GM18498 (cell line): ENCODE results near the gene ESYT2.
"Not testable (repeated sequence)": the region's sequence is repeated elsewhere in the genome, so short reads cannot be mapped to it uniquely, and the experiment has no call there.

Experiments used
- ATAC-seq: cut with Tn5 transposase; IDR thresholded peaks from one replicate; pipeline ENCODE4 v1.9.1; 2021; ENCODE audit warnings: mild to moderate bottlenecking, moderate library complexity; ENCODE audit not compliant: unreplicated experiment

Gene ESYT2

DNA sequence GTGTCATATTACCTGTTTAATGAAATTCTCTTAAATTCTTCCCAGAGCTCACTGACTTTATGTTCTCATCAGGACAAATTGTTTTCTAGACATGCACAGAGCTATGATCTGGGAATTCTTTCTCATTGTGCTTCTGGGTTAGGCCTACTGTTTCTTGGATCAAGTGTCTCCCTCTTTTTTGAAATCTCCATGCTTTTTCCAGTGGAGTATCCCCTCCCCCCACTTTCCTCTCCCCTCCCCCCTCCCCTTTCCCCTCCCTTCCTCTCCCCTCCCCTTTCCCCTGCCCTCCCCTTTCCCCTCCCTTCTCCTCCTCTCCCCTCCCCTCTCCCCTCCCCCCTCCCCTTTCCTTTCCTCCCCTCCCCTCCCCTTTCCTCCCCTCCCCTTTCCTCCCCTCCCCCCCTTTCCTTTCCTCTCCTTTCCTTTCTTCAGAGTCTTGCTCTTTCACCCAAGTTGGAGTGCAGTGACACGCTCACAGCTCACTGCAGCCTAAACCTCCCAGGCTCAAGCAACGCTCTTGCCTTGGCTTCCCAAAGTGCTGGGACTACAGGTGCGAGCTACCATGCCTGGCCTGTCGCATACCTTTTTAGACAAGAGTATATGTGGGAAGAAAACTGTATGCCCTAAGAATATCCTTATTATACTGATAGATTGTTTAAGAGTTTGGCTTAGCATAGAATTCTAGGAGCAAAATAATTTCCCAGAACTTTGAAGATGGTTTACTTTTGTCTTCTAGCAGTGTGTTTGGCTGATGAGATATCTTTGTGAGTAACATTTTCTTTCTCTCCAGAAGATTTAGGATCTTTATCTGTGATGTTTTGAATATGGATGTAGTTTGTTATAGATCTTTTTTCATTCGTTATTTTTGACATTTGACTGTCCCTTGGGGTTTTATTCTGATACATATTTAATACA lies 29.5 kb upstream of the ESYT2 start:
- ATAC-seq, result no peak

DNA sequence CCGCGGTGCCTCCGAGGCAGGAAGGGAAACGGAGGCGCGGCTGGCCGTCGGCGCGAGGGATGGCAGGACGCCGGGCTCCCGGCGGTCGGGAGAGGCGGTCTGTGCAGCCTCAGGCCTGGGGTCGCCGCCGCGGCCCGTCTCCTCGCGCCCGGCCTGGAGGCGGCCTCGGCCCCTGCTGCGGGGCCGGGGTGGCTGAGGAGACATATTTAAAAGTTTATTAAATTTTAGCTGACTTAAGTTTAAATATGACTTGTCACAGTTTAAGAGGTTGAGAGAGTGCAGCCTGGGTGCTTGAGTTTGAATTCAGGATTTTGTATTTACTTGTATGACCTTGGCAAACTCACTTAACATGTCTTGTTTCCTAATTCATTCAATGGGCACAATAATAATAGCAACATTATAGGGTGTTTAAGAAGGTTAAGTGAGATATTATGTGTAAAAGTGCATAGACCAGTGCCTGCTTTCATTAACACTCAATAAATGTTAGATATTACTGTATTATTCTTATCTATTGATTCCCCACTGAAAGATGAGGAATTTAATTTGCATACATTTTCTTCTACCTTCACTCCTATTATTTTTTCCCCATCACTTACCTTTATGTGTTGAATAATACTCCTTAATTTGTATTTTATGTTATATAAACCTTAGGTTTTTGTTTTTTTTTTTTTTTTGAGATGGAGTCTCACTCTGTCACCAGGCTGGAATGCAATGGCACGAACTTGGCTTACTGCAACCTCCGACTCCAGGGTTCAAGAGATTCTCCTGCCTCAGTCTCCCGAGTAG lies 27.8 kb upstream of the ESYT2 start:
- peak; percentile 41 for ATAC-seq

DNA sequence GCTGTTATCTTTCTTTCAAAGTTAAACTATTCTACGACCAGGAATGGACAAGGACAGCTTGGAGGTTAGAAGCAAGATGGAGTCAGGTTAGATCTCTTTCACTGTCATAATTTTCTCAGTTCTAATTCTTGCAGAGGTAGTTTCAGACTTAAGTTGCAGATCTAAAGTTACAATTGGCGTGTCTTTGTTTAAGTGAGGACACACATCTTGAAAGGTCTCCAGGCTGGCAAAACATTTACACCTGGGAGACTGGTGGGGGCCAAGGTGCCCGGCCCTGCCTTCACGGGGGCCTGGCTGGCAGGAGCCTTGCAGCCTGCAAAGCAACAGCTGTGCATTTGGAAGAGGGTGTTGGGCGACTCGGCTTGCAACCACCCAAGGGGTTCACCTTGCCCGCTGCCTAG lies 25.4 kb upstream of the ESYT2 start:
- ATAC-seq, result no peak

DNA sequence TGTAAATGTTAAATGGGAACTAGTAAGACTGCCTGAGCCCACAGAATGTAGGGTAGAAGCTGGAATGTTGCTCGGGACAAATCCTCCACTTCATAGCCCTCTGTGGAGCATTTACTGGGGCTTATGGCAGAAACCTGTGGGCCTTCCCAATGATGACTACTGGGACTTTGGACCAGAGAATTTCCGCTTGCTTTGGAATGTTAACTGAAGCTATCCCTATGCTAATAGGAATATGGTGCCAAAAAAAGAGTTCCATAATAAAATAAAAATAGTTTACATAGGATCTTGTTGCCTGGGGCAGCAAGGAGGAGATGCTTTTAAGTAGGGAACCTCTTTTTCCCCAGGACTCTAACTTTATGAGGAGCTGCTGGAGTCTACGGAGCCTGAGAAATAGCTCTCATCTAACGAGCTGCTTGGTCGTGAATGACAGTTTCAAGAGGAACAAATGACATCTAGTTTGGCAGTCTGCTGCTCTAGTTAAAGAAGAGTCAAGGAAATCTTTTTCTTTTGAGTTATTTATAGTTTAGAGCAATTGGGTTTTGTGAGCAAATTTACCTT lies 21.3 kb upstream of the ESYT2 start:
- no peak for ATAC-seq

- ATAC-seq, result no peak
Measured at GRCh38 chr7:158849768-158850544, 20.6 kb upstream of the ESYT2 start.

- ATAC-seq, result no peak
Measured at GRCh38 chr7:158849442-158849767, 20.1 kb upstream of the ESYT2 start.

GRCh38 chr7:158847451-158847866 lies 18.1 kb upstream of the ESYT2 start:
- no peak for ATAC-seq

DNA sequence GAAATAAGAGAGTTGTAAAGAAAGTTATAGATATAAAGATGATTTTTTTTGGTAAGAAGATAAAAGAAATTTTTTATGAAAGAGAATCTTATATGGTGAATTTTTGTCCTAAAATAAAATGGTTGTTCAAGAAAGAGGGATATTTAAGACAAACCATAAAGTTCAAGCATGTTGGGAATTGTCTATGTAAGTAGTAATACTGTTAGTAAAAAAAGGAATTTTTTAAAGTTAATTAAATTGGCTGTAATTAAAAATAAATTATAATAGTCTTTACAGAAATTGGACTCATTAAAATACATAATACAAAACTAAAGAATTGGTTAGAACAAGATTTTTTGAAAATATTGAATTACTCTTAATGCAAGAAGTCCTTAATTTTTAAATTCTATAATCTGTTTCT lies 17.0 kb upstream of the ESYT2 start:
- ATAC-seq, result no peak

- no peak for ATAC-seq
Measured at GRCh38 chr7:158843771-158844170, 14.5 kb upstream of the ESYT2 start.

DNA sequence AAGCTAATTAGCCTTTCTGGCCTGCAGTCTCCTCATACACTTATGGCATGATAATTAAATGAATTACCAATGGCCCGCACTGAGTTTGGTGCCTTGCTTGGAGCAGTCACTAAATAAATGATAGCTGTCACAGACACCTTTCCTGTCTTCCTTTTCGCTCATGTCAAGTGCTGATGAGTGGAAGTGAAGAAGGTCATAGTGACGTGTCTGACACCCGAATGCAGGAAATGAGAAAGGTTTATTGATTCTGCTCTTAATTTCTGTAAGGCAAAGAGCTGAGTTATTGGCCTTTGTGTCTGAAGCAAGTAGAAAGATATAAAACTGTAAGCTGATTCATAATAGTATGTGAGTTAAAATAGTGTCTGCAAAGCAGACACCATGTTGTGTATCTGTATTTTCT lies 13.2 kb upstream of the ESYT2 start:
- no peak for ATAC-seq

- ATAC-seq, result no peak
Measured at GRCh38 chr7:158840604-158841003, 11.3 kb upstream of the ESYT2 start.

DNA sequence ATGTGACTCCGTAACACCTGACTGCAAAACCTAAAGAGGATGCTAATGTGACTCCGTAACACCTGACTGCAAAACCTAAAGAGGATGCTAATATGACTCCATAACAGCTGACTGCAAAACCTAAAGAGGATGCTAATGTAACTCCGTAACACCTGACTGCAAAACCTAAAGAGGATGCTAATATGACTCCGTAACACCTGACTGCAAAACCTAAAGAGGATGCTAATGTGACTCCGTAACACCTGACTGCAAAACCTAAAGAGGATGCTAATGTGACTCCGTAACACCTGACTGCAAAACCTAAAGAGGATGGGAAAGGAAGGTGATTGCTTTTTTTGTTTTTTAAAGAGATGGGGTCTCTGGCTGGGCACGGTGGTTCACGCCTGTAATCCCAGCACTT lies 9.9 kb upstream of the ESYT2 start:
- not testable (repeated sequence) for ATAC-seq

GRCh38 chr7:158837790-158838637 lies 8.7 kb upstream of the ESYT2 start:
- no peak for ATAC-seq

DNA sequence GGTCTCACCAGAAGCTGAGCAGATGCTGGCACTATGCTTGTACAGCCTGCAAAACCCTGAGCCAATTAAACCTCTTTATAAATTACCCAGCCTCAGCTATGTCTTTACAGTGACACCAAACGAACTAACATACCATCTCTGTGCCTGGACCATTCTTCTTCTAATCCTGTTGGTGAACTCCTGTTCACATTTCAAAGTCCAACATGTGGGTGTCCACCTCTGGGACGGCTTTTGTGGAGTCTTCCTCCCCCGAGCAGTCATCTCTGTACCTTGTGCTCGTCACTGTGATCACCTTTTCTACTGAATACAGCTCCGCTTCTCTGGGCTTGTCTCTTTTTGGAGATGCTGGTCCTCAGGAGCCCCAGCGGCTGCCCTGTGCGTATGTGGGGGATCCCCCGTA lies 7.4 kb upstream of the ESYT2 start:
- ATAC-seq, result no peak

DNA sequence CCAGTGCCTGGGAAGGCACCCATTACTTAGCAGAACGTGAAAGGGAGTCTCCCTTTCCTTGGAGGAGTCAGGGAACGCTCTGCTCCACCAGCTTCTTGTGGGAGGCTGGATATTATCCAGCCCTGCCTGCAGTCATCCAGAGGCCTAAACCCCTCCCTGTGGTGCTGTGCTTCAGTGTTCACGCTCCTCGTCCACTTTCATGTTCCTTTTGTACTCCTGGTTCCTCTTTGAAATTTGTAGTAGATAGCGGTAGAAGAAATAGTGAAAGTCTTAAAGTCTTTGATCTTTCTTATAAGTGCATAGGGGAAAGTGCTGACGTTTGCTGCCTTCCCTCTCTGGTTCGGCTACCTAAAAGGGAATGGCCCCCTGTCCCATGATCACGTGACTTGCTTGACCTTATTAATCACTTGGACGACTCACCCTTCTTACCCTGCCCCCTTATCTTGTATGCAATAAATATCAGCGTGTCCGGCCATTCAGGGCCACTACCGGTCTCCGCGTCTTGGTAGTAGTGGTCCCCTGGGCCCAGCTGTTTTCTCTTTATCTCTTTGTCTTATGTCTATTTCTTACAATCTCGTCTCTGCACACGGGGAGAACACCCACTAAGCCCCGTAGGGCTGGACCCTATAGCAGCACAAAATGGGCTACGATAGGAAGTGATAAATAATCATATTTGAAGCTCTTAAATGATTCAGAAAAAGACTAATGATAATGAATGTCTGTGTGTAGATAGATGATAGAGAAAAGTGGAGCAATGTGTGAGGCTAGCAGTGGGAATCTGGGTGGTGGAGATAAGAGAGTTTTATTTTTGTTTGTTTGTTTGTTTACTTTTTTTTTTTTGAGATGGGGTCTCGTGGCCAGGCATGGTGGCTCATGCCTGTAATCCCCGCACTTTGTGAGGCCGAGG lies 5.8 kb upstream of the ESYT2 start:
- no peak for ATAC-seq

DNA sequence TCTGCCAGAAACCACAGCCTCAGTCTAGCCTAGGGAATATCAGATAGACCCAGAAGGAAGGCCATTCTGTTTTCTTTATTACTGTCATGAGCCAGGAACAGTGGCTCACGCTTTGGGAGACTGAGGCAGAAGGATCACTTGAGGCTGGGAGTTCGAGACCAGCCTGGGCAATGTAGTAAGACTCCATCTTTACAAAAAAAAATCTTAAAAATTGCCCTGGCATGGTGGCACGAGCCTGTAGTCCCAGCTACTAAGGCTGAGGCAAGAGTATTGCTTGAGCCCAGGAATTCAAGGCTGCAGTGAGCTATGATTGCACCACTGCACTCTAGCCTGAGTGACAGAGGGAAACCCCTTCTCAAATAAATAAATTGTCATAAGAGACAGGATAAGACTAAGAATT lies 3.7 kb upstream of the ESYT2 start:
- ATAC-seq, result no peak

- no peak for ATAC-seq
Measured at GRCh38 chr7:158831738-158832091, 2.4 kb upstream of the ESYT2 start.

DNA sequence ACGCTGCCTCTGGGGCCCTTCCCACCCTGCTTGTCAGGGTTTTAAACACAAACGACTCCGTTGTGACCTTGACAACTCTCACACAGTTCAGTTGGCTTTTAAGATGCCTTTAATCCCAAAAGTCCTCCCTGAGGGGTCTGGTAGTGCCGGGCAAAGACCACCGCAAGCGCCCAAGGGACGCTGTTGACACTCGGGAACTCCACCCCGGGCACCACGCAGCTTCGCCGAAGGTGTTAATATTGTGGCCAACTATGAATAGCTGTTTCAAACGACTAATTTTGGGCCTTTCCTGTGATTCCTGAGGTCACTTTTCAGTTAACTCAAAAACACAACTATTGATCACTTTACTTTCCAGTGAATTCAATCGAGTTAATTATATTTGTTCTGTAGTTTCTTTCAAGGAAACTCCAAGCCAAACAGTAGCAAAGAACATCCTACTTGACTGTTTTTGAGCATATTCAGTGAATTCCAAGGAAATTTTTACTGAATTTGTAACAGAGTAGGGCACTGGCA lies 958 bp upstream of the ESYT2 start:
- ATAC-seq, result no peak

GRCh38 chr7:158829021-158829341 lies 328 bp downstream of the ESYT2 start:
- peak; percentile 62 for ATAC-seq
